Stimulated activated CD8-positive, alpha-beta memory T cell treated with anti-CD3 and anti-CD28 coated beads, Interleukin-15, amount 100 ng/mL, for 24 hours (primary cell): ENCODE measurements around the gene TMTC1.

Source experiments
- DNase-seq: peaks from one replicate; pipeline ENCODE4 v3.0.0-alpha.2; 2020; ENCODE audit warnings: low read depth

The TMTC1 gene

GRCh38 chr12:29709496-29710040 lies 74.2 kb downstream of the TMTC1 start:
- DNase-seq: no peak

- no peak for DNase-seq
Measured at GRCh38 chr12:29709054-29709453, 74.7 kb downstream of the TMTC1 start.

GRCh38 chr12:29707846-29708245 lies 75.9 kb downstream of the TMTC1 start:
- no peak for DNase-seq

- DNase-seq: no peak
Measured at GRCh38 chr12:29706311-29706710, 77.4 kb downstream of the TMTC1 start.

- DNase-seq: no peak
Measured at GRCh38 chr12:29703528-29703927, 80.2 kb downstream of the TMTC1 start.

GRCh38 chr12:29702972-29703371 lies 80.8 kb downstream of the TMTC1 start:
- no peak for DNase-seq

GRCh38 chr12:29702222-29702621 lies 81.5 kb downstream of the TMTC1 start:
- no peak for DNase-seq

- no peak for DNase-seq
Measured at GRCh38 chr12:29700761-29701481, 82.8 kb downstream of the TMTC1 start.

GRCh38 chr12:29698756-29699155 lies 85.0 kb downstream of the TMTC1 start:
- no peak for DNase-seq

- no peak for DNase-seq
Measured at GRCh38 chr12:29695800-29696199, 87.9 kb downstream of the TMTC1 start.

- DNase-seq: no peak
Measured at GRCh38 chr12:29695026-29695425, 88.7 kb downstream of the TMTC1 start.

GRCh38 chr12:29694002-29694401 lies 89.7 kb downstream of the TMTC1 start:
- DNase-seq: no peak

GRCh38 chr12:29692237-29692636 lies 91.5 kb downstream of the TMTC1 start:
- DNase-seq: no peak

- no peak for DNase-seq
Measured at GRCh38 chr12:29691161-29691854, 92.4 kb downstream of the TMTC1 start.

- no peak for DNase-seq
Measured at GRCh38 chr12:29690728-29691127, 93.0 kb downstream of the TMTC1 start.

- DNase-seq: no peak
Measured at GRCh38 chr12:29688914-29689313, 94.8 kb downstream of the TMTC1 start.

GRCh38 chr12:29682088-29682487 lies 101.7 kb downstream of the TMTC1 start:
- no peak for DNase-seq

- DNase-seq: no peak
Measured at GRCh38 chr12:29681370-29681769, 102.4 kb downstream of the TMTC1 start.

GRCh38 chr12:29676676-29677075 lies 107.1 kb downstream of the TMTC1 start:
- no peak for DNase-seq

- no peak for DNase-seq
Measured at GRCh38 chr12:29674463-29674862, 109.3 kb downstream of the TMTC1 start.

GRCh38 chr12:29673346-29673745 lies 110.4 kb downstream of the TMTC1 start:
- no peak for DNase-seq

- no peak for DNase-seq
Measured at GRCh38 chr12:29672580-29672979, 111.2 kb downstream of the TMTC1 start.

- no peak for DNase-seq
Measured at GRCh38 chr12:29671742-29672141, 112.0 kb downstream of the TMTC1 start.
